Panc1 (cell line): ENCODE data around the gene KIAA0930. TPM values are rescaled to one million over a fixed set of nuclear protein-coding genes. Genes with fewer than 3 reads are reported as not detected.

Source experiments
- ATAC-seq: fragments of 200-7000 bp; cut with Tn5 transposase; 2 replicates; pipeline ENCODE4 v1.9.1; 2020; ENCODE audit warnings: mild to moderate bottlenecking, moderate library complexity
- BruUV-seq: library from RNA; stranded (reverse); fragments of 400-500 nt; replicated peaks from 2 replicates; lab custom pipeline; 2021; lab: Mats Ljungman, UMichigan
- CTCF ChIA-PET: fragments of 300-600 bp; sonication (Branson Sonifier 250); formaldehyde crosslinking; loops from one replicate; lab custom pipeline; 2022; ENCODE audit warnings: antibody characterized with exemption; lab: Charles Lee
- POLR2A ChIA-PET: fragments of 300-600 bp; sonication (Branson Sonifier 250); formaldehyde crosslinking; loops from one replicate; lab custom pipeline; 2022; ENCODE audit warnings: antibody characterized with exemption; lab: Charles Lee
- DNase-seq: peaks from one replicate; pipeline ENCODE4 v3.0.0-alpha.2; 2010; ENCODE audit warnings: low read depth, low spot score
- H3K27ac ChIP-seq: 2 replicates; pipeline ENCODE4 v1.5.1; 2011; ENCODE audit warnings: mild to moderate bottlenecking, low read length, inconsistent platforms
- H3K27me3 ChIP-seq: fragments of 200-500 bp; sonication (Bioruptor generic); 2 replicates; pipeline ENCODE4 v1.6.0; 2014; ENCODE audit warnings: low read length, inconsistent platforms; ENCODE audit not compliant: control insufficient read depth, insufficient read depth
- H3K36me3 ChIP-seq: fragments of 200-500 bp; sonication (Bioruptor generic); 2 replicates; pipeline ENCODE4 v1.5.1; 2014; ENCODE audit warnings: inconsistent platforms, mild to moderate bottlenecking, low read length, moderate library complexity; ENCODE audit not compliant: control insufficient read depth, insufficient read depth
- H3K4me1 ChIP-seq: 2 replicates; pipeline ENCODE4 v1.5.1; 2011; ENCODE audit warnings: inconsistent platforms, mild to moderate bottlenecking, low read length, moderate library complexity; ENCODE audit not compliant: control insufficient read depth, insufficient read depth
- H3K4me3 ChIP-seq, 2 experiments: 2 replicates each; pipeline ENCODE4 v1.5.1; 2011 to 2012; ENCODE audit warnings: low read depth in 2 of 2, low read length in 2 of 2, mild to moderate bottlenecking in 2 of 2, inconsistent platforms in 1 of 2, moderate library complexity in 1 of 2
- H3K9me3 ChIP-seq: fragments of 200-500 bp; sonication (Bioruptor generic); 2 replicates; pipeline ENCODE4 v1.5.1; 2014; ENCODE audit warnings: low read depth, mild to moderate bottlenecking, inconsistent platforms, low read length, moderate library complexity; ENCODE audit not compliant: control insufficient read depth, insufficient read depth
- POLR2AphosphoS5 ChIP-seq: IDR thresholded peaks from 2 replicates; pipeline ENCODE4 v1.6.1; 2012; ENCODE audit warnings: mild to moderate bottlenecking, low read depth, low read length, moderate library complexity
- SIN3A ChIP-seq: IDR thresholded peaks from 2 replicates; pipeline ENCODE4 v1.6.1; 2012; ENCODE audit warnings: low read depth, mild to moderate bottlenecking, low read length, moderate library complexity, borderline replicate concordance; ENCODE audit not compliant: insufficient read depth
- TCF7L2 ChIP-seq: IDR thresholded peaks from 2 replicates; pipeline ENCODE4 v1.6.1; 2011; ENCODE audit warnings: mild to moderate bottlenecking, low read depth, low read length, inconsistent platforms
- in situ Hi-C: cut with HindIII; loops from 2 replicates; pipeline ENCODE4 v1.10.0; 2016; ENCODE audit warnings: low sequenced_read_pairs, low pct_unique_long_range_greater_than_20kb
- intact Hi-C: fragments of 100-400 bp; cut with micrococcal nuclease; formaldehyde crosslinking; loops from one replicate; pipeline ENCODE4 v1.10.0; 2022; ENCODE audit not compliant: unreplicated experiment
- total RNA-seq: library from RNA; stranded (reverse); gene quantifications from one replicate; pipeline ENCODE4 v1.2.1, GENCODE V29; 2021; ENCODE audit not compliant: unreplicated experiment
- TF ChIP-seq, protein P1 (sequence below): fragments of 450-650 bp; IDR thresholded peaks from 2 replicates; pipeline ENCODE4 v1.5.1; 2017; ENCODE audit warnings: mild to moderate bottlenecking
- TF ChIP-seq, protein P2 (sequence below), 2 experiments: IDR thresholded peaks; 2 replicates each; pipeline ENCODE4 v1.6.1; 2011 to 2012; ENCODE audit warnings: low read depth in 2 of 2, control low read depth in 1 of 2, low read length in 1 of 2, mild to moderate bottlenecking in 1 of 2, moderate library complexity in 1 of 2; ENCODE audit not compliant: insufficient read depth in 1 of 2

The KIAA0930 gene
- total RNA-seq, 1 experiment from 2014 or later: 42.5 TPM

DNA sequence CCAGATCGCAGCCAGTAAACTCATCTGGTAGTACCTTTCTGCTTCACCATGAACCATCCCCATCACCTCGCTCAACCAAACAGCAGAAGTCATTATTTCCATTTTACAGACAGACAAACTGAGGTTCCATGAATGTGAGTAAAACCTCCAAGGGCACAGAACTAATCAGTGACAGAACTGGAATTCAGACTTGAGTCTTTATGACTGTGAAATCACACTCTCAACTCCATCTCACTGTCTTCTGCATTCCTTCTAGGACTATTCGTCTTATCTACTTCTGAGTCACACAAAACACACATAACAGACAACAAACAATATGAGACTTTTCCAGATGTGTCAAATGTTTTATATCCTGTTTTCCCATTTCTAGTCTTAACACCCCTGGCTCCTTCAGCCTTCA, 86.3 kb downstream of the KIAA0930 start:
- BruUV-seq: no TSS peak
- Histone ChIP-seq H3K9me3 (no peaks in the 10 kb centered on the region), H3K36me3 (no peaks in the 10 kb centered on the region; the same call in 1 of the 2 replicates), H3K27ac (no peak overlapping the region), H3K4me3 (no peak overlapping the region), H3K4me1 (peaks cover 3% of the 10 kb centered on the region; the same call in 1 of the 2 replicates), H3K27me3 (no peaks in the 10 kb centered on the region)
- TF ChIP-seq SIN3A (no peak), POLR2AphosphoS5 (no peak), TCF7L2 (no peak)
- TF ChIP-seq, protein P1, sequence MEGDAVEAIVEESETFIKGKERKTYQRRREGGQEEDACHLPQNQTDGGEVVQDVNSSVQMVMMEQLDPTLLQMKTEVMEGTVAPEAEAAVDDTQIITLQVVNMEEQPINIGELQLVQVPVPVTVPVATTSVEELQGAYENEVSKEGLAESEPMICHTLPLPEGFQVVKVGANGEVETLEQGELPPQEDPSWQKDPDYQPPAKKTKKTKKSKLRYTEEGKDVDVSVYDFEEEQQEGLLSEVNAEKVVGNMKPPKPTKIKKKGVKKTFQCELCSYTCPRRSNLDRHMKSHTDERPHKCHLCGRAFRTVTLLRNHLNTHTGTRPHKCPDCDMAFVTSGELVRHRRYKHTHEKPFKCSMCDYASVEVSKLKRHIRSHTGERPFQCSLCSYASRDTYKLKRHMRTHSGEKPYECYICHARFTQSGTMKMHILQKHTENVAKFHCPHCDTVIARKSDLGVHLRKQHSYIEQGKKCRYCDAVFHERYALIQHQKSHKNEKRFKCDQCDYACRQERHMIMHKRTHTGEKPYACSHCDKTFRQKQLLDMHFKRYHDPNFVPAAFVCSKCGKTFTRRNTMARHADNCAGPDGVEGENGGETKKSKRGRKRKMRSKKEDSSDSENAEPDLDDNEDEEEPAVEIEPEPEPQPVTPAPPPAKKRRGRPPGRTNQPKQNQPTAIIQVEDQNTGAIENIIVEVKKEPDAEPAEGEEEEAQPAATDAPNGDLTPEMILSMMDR: no peak
- TF ChIP-seq, protein P2, sequence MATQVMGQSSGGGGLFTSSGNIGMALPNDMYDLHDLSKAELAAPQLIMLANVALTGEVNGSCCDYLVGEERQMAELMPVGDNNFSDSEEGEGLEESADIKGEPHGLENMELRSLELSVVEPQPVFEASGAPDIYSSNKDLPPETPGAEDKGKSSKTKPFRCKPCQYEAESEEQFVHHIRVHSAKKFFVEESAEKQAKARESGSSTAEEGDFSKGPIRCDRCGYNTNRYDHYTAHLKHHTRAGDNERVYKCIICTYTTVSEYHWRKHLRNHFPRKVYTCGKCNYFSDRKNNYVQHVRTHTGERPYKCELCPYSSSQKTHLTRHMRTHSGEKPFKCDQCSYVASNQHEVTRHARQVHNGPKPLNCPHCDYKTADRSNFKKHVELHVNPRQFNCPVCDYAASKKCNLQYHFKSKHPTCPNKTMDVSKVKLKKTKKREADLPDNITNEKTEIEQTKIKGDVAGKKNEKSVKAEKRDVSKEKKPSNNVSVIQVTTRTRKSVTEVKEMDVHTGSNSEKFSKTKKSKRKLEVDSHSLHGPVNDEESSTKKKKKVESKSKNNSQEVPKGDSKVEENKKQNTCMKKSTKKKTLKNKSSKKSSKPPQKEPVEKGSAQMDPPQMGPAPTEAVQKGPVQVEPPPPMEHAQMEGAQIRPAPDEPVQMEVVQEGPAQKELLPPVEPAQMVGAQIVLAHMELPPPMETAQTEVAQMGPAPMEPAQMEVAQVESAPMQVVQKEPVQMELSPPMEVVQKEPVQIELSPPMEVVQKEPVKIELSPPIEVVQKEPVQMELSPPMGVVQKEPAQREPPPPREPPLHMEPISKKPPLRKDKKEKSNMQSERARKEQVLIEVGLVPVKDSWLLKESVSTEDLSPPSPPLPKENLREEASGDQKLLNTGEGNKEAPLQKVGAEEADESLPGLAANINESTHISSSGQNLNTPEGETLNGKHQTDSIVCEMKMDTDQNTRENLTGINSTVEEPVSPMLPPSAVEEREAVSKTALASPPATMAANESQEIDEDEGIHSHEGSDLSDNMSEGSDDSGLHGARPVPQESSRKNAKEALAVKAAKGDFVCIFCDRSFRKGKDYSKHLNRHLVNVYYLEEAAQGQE (IDR thresholded peaks at IDR 0.05; ENCODE audit: insufficient read depth in 1 of 2, low read depth in 2 of 2, low read length in 1 of 2): no peak
- in situ Hi-C loops (no loop called here), intact Hi-C loops (no loop called here)
- ChIA-PET POLR2A (no interaction called here), CTCF (no interaction called here)
- ATAC-seq: no peak
- DNase-seq: no peak

DNA sequence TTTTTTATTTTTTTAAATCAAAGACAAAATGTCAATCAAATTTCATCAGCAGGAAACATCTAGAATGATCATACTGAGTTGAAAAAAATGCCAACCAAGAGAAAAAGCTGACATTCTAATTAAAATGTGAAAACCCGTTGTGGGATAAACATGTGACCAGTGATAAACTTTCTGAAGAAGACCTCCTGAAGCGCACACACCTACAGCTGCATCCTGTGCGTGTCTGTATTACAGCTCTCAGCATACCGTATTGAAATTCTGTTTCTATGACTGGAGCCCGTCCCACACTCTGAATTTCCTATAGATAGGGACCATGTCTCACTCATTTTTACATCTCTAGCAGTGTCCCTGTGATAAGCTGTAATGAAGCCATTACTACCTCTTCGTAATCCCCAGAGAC, 89.2 kb downstream of the KIAA0930 start:
- H3K36me3 ChIP-seq: no peaks in the 10 kb centered on the region
- no peak overlapping the region for H3K27ac ChIP-seq
- in situ Hi-C loops: no loop called here
- no peaks in the 10 kb centered on the region for H3K9me3 ChIP-seq
- no peak for ATAC-seq
- no peaks in the 10 kb centered on the region for H3K4me1 ChIP-seq
- no peak overlapping the region for H3K4me3 ChIP-seq
- intact Hi-C loops: no loop called here
- BruUV-seq: no TSS peak
- TF ChIP-seq, protein P1: no peak
- no peak for TF ChIP-seq TCF7L2
- TF ChIP-seq POLR2AphosphoS5: no peak
- TF ChIP-seq, protein P2 (IDR thresholded peaks at IDR 0.05; ENCODE audit: insufficient read depth in 1 of 2, low read depth in 2 of 2, low read length in 1 of 2): no peak
- CTCF ChIA-PET: no interaction called here
- DNase-seq: no peak
- H3K27me3 ChIP-seq: no peaks in the 10 kb centered on the region
- POLR2A ChIA-PET: no interaction called here
